Erythroblast (primary cell): ENCODE measurements around the gene CUX1.

Experiments
- GATA1 ChIP-seq: IDR thresholded peaks from 2 replicates; pipeline ENCODE4 v1.6.1; 2011; ENCODE audit warnings: low read depth, mild to moderate bottlenecking, control low read depth, low read length, moderate library complexity
- POLR2A ChIP-seq: IDR thresholded peaks from 2 replicates; pipeline ENCODE4 v1.6.1; 2011; ENCODE audit warnings: mild to moderate bottlenecking, low read length

DNA sequence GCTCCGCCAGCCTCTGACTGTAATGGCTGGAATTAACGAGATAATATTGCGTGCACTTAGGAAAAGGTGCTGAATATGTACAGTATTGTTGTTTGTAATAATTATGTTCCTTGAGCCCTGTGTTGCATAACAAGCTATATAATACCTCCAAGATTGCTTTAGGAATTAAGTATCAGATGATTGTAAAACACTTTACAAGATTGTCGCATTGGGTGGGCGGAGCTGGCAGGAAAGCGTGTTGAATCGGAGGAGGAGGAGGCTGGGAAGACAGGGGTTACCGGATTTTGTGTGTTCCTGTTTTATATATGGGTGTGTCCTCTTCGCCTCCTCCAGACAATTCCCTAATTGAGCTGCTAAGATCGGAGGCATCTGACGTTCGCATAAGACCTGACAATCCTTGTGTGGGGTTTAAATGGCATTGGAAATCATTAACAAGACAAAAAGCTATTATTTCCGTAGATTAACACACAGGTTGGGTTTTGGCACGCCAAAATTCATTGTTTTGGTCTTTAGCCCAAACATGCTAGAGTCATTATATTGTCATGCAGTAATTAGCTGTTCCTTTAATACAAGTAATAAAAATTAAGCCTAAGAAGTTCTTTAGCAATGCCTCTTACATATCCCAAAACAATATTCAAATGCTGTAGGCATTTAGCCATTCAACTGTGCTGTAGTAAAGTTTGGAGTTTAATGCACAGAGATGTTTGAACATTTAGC lies 276.3 kb downstream of the CUX1 start:
- no peak for TF ChIP-seq POLR2A
- no peak for TF ChIP-seq GATA1
